Prostate gland (tissue), 2 donors: ENCODE measurements around the gene OPHN1. TPM values are rescaled to one million over a fixed set of nuclear protein-coding genes. Genes with fewer than 3 reads are reported as not detected.

Experiments used
- DNase-seq: peaks from one replicate; pipeline ENCODE4 v3.0.0-alpha.2; 2019; ENCODE audit warnings: low spot score
- H3K27ac ChIP-seq, 2 donors: fragments of 200-600 bp; sonication (generic); 2 replicates each; pipeline ENCODE4 v1.5.1; 2017 to 2019
- H3K27me3 ChIP-seq: fragments of 200-600 bp; sonication (generic); replicated peaks from 2 replicates; pipeline ENCODE4 v1.5.1; 2019; ENCODE audit not compliant: insufficient read depth
- H3K36me3 ChIP-seq, 2 donors: fragments of 200-600 bp; sonication (generic); 1 replicate in 1 of 2; 2 replicates in 1 of 2; pipeline versions ENCODE4 v1.5.1 to v1.8.1; 2017 to 2019
- H3K4me1 ChIP-seq: fragments of 200-600 bp; sonication (generic); replicated peaks from 2 replicates; pipeline ENCODE4 v1.5.1; 2019
- H3K4me3 ChIP-seq, 2 donors: fragments of 200-600 bp; sonication (generic); 2 replicates each; pipeline ENCODE4 v1.5.1; 2017 to 2019
- H3K9me3 ChIP-seq: fragments of 200-600 bp; sonication (generic); 2 replicates; pipeline ENCODE4 v1.5.1; 2017
- CTCF ChIP-seq, 4 experiments: fragments of 200-600 bp in 2 of 4; fragments of 450-650 bp in 2 of 4; sonication (generic) in 2 of 4; IDR thresholded peaks; 1 replicate in 3 of 4; 2 replicates in 1 of 4; pipeline ENCODE4 v1.5.1; 2016 to 2019; ENCODE audit warnings: antibody characterized with exemption in 4 of 4, mild to moderate bottlenecking in 2 of 4, moderate library complexity in 2 of 4
- POLR2A ChIP-seq: fragments of 450-650 bp; IDR thresholded peaks from one replicate; pipeline ENCODE4 v1.6.1; 2016; ENCODE audit warnings: antibody characterized with exemption, mild to moderate bottlenecking
- POLR2AphosphoS5 ChIP-seq: sonication (generic); formaldehyde crosslinking; IDR thresholded peaks from one replicate; pipeline ENCODE4 v1.6.1; 2017; ENCODE audit warnings: antibody characterized with exemption
- WGBS: methylation state at CpG from one replicate; pipeline ENCODE4 v1.1.5; 2018; 5-methylcytosine and 5-hydroxymethylcytosine counted together
- intact Hi-C: fragments of 100-400 bp; cut with DNase I; formaldehyde crosslinking; loops from one replicate; pipeline ENCODE4 v1.14.2; 2022
- total RNA-seq, 2 donors: library from RNA; depleted of rRNA; stranded (reverse); fragments of >200 nt; gene quantifications; one replicate each; pipeline ENCODE4 v1.1.0, GENCODE V29; 2016

Gene OPHN1
- total RNA-seq, 2 donors from 2014 or later = 18.7 to 26.2 TPM

- DNase-seq = no peak
- no peaks in the 10 kb centered on the region for H3K36me3 ChIP-seq
- no peaks in the 10 kb centered on the region for H3K27me3 ChIP-seq
- no peaks in the 10 kb centered on the region for H3K4me1 ChIP-seq
- WGBS = 36% methylated on average over 8 of the region's 8 CpGs
- no peak overlapping the region for H3K4me3 ChIP-seq
- no peaks in the 10 kb centered on the region for H3K9me3 ChIP-seq
- intact Hi-C loops = no loop called here
- TF ChIP-seq POLR2A (no peak), POLR2AphosphoS5 (no peak), CTCF (IDR thresholded peaks at IDR 0.05) (no peak)
- peak overlapping the region in 1 of 2 donors; percentile 27 for H3K27ac ChIP-seq
Observed at GRCh38 chrX:68454476-68455150, 21.3 kb upstream of the OPHN1 start.

GRCh38 chrX:68451720-68452119, 18.4 kb upstream of the OPHN1 start:
- H3K27ac ChIP-seq = no peak overlapping the region
- H3K27me3 ChIP-seq = no peaks in the 10 kb centered on the region
- intact Hi-C loops = no loop called here
- H3K9me3 ChIP-seq = no peaks in the 10 kb centered on the region
- TF ChIP-seq CTCF (IDR thresholded peaks at IDR 0.05) (no peak), POLR2AphosphoS5 (no peak), POLR2A (no peak)
- H3K4me3 ChIP-seq = no peak overlapping the region
- 32% methylated on average over 8 of the region's 8 CpGs for WGBS
- H3K4me1 ChIP-seq = no peaks in the 10 kb centered on the region
- no peak for DNase-seq
- no peaks in the 10 kb centered on the region for H3K36me3 ChIP-seq

GRCh38 chrX:68443155-68443868, 10.0 kb upstream of the OPHN1 start:
- no peaks in the 10 kb centered on the region for H3K27me3 ChIP-seq
- no peaks in the 10 kb centered on the region for H3K36me3 ChIP-seq
- H3K27ac ChIP-seq = no peak overlapping the region
- intact Hi-C loops = no loop called here
- 68% methylated on average over 6 of the region's 6 CpGs for WGBS
- no peaks in the 10 kb centered on the region for H3K9me3 ChIP-seq
- no peak for DNase-seq
- TF ChIP-seq POLR2AphosphoS5 (no peak), POLR2A (no peak), CTCF (IDR thresholded peaks at IDR 0.05) (no peak)
- H3K4me3 ChIP-seq = no peak overlapping the region
- H3K4me1 ChIP-seq = no peaks in the 10 kb centered on the region

- no peaks in the 10 kb centered on the region for H3K9me3 ChIP-seq
- H3K36me3 ChIP-seq = no peaks in the 10 kb centered on the region
- no peaks in the 10 kb centered on the region for H3K4me1 ChIP-seq
- TF ChIP-seq CTCF (IDR thresholded peaks at IDR 0.05) (no peak), POLR2AphosphoS5 (peak; percentile 17)
- intact Hi-C loops = no loop called here
- H3K27me3 ChIP-seq = no peaks in the 10 kb centered on the region
- WGBS = 24% methylated on average over 1 of the region's 1 CpG
- H3K27ac ChIP-seq = no peak overlapping the region
- no peak overlapping the region for H3K4me3 ChIP-seq
- DNase-seq = peak; percentile 33
Observed at GRCh38 chrX:68440940-68441339, 7.6 kb upstream of the OPHN1 start.

- Histone ChIP-seq H3K4me3 (no peak overlapping the region), H3K27ac (no peak overlapping the region), H3K27me3 (no peaks in the 10 kb centered on the region), H3K9me3 (no peaks in the 10 kb centered on the region), H3K4me1 (no peaks in the 10 kb centered on the region), H3K36me3 (no peaks in the 10 kb centered on the region)
- TF ChIP-seq POLR2A = no peak
- TF ChIP-seq POLR2AphosphoS5 = no peak
- TF ChIP-seq CTCF (IDR thresholded peaks at IDR 0.05) = no peak
- intact Hi-C loops = no loop called here
- no peak for DNase-seq
Observed at GRCh38 chrX:68440442-68440841, 7.1 kb upstream of the OPHN1 start.
